Upper lobe of left lung (tissue), 6 donors: ENCODE data around the gene PPA1. TPM values are rescaled to one million over a fixed set of nuclear protein-coding genes. Genes with fewer than 3 reads are reported as not detected.
"Not testable (repeated sequence)": the region's sequence is repeated elsewhere in the genome, so short reads cannot be mapped to it uniquely, and the experiment has no call there.

Experiments
- ATAC-seq, 2 donors: fragments of 200-7000 bp; cut with Tn5 transposase; one replicate each; pipeline ENCODE4 v1.9.1; 2022; ENCODE audit warnings: mild to moderate bottlenecking in 2 of 2, moderate library complexity in 2 of 2; ENCODE audit not compliant: low FRiP score in 2 of 2
- DNase-seq, 2 donors: peaks; one replicate each; pipeline ENCODE4 v3.0.0-alpha.2; 2019 to 2020
- H3K27ac ChIP-seq, 4 donors: fragments of 200-600 bp; sonication (generic); one replicate each; pipeline ENCODE4 v1.5.1; 2016 to 2019
- H3K27me3 ChIP-seq, 4 donors: fragments of 200-600 bp; sonication (generic); one replicate each; pipeline ENCODE4 v1.5.1; 2017 to 2019
- H3K36me3 ChIP-seq, 4 donors: fragments of 200-600 bp; sonication (generic); one replicate each; pipeline ENCODE4 v1.5.1; 2016 to 2019
- H3K4me1 ChIP-seq, 4 donors: fragments of 200-600 bp; sonication (generic); one replicate each; pipeline ENCODE4 v1.5.1; 2018 to 2019
- H3K4me3 ChIP-seq, 4 donors: fragments of 200-600 bp; sonication (generic); one replicate each; pipeline ENCODE4 v1.5.1; 2017 to 2019; ENCODE audit warnings: mild to moderate bottlenecking in 2 of 4, moderate library complexity in 1 of 4
- H3K9me3 ChIP-seq, 4 donors: fragments of 200-600 bp; sonication (generic); one replicate each; pipeline ENCODE4 v1.5.1; 2018 to 2019
- EP300 ChIP-seq, 4 donors: sonication (generic); formaldehyde crosslinking; IDR thresholded peaks; one replicate each; pipeline ENCODE4 v1.5.1; 2017; ENCODE audit warnings: antibody characterized with exemption in 4 of 4, control low read depth in 2 of 4
- POLR2A ChIP-seq, 4 donors: fragments of 450-650 bp; IDR thresholded peaks; one replicate each; pipeline ENCODE4 v1.5.1; 2016 to 2017; ENCODE audit warnings: antibody characterized with exemption in 4 of 4, mild to moderate bottlenecking in 2 of 4
- POLR2AphosphoS5 ChIP-seq, 2 donors: sonication (generic); formaldehyde crosslinking; IDR thresholded peaks; one replicate each; pipeline ENCODE4 v1.5.1; 2017; ENCODE audit warnings: antibody characterized with exemption in 2 of 2
- WGBS, 2 donors: methylation state at CpG; one replicate each; pipeline ENCODE4 v1.1.5; 2017 to 2018; 5-methylcytosine and 5-hydroxymethylcytosine counted together
- total RNA-seq, 6 donors: library from RNA; depleted of rRNA in 4 of 6; stranded (reverse); fragments of >200 nt in 4 of 6; gene quantifications; one replicate each; pipeline versions ENCODE4 v1.1.0 to v1.2.1, GENCODE V29; 2016 to 2021
- TF ChIP-seq, protein P1 (sequence below), 6 experiments: fragments of 450-650 bp in 4 of 6; fragments of 200-600 bp in 2 of 6; sonication (generic) in 2 of 6; IDR thresholded peaks; one replicate each; pipeline ENCODE4 v1.5.1; 2016 to 2019; ENCODE audit warnings: antibody characterized with exemption in 6 of 6
- donor health status: DM: no; HTN: no; CAD: no; lungs with moderate emphysema.
- donor health status: DM: no; HTN: yes; CAD: no; lungs with severe emphysema.

PPA1 gene
- total RNA-seq, 6 donors from 2014 or later = 46.1 to 205 (median 154) TPM

DNA sequence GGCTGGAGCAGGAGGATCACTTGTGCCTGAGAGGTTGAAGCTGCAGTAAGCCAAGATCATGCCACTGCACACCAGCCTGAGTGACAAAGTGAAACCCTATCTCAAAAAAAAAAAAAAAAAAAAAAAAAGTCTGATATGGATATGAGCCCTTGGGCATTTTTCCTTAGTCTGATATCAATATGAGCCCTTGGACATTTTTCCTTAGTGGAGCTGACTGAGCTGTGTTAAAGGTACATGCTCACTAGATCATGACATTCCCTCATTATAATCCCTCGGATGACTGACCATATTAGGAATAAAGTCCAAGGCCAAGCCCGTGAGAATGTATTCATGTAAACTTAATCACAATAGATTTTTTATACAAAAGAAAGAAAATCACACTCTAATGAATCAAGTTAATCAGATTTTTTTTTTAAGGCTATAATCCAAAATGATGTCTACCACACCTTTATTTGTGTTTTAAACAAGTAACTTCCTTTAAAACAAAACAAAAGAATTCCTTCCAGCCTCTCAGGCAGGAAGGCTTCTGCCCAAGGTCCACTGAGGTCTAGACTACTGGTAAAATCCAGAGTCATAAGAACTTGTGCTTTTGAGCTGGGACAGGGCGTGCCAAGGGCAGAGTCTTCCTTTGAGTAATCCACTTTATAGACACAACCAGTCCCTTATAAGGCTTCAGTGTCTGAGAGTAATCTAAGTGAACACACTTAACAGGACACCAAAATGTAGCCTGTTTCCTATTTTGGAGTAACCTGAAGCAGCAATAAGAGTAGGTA is 5.5 kb downstream of the PPA1 start:
- DNase-seq = peak in 1 of 2 donors; percentile 58
- peaks cover 14 to 55% (median 36%) of the 10 kb centered on the region in 4 donors for H3K4me1 ChIP-seq
- WGBS, 2 donors = 67 to 70% methylated on average over 3 of the region's 3 CpGs
- H3K27ac ChIP-seq = peak overlapping the region; percentile 13 to 73 (median 51)
- peaks cover 0 to 26% (median 5%) of the 10 kb centered on the region in 4 donors for H3K36me3 ChIP-seq
- H3K4me3 ChIP-seq = no peak overlapping the region
- H3K27me3 ChIP-seq = no peaks in the 10 kb centered on the region
- no peak for TF ChIP-seq POLR2AphosphoS5 (IDR thresholded peaks at IDR 0.05)
- peak in 1 of 2 donors; percentile 28 for ATAC-seq
- no peaks in the 10 kb centered on the region for H3K9me3 ChIP-seq

DNA sequence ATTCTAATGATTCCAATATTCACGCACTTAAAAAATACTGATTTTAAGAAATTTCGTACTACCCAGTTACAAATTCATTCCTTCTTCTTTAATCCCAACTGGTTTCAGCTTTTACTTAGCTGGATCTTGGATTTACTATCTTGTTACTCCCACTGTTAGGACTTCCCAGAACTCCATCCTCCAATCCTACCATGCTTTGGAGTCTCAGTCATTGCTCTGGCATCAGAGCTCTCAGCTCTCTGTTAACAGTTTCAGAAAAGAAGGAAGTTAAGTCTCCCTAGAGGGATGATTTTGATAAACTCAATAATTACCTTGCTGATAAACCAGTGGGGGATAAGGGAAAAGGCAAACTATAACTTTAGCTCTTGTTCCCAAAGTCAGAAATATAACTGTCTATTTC is 9.5 kb downstream of the PPA1 start:
- no peaks in the 10 kb centered on the region for H3K9me3 ChIP-seq
- TF ChIP-seq POLR2AphosphoS5 (IDR thresholded peaks at IDR 0.05) = no peak
- no peak for TF ChIP-seq POLR2A (IDR thresholded peaks at IDR 0.05)
- TF ChIP-seq, protein P1, sequence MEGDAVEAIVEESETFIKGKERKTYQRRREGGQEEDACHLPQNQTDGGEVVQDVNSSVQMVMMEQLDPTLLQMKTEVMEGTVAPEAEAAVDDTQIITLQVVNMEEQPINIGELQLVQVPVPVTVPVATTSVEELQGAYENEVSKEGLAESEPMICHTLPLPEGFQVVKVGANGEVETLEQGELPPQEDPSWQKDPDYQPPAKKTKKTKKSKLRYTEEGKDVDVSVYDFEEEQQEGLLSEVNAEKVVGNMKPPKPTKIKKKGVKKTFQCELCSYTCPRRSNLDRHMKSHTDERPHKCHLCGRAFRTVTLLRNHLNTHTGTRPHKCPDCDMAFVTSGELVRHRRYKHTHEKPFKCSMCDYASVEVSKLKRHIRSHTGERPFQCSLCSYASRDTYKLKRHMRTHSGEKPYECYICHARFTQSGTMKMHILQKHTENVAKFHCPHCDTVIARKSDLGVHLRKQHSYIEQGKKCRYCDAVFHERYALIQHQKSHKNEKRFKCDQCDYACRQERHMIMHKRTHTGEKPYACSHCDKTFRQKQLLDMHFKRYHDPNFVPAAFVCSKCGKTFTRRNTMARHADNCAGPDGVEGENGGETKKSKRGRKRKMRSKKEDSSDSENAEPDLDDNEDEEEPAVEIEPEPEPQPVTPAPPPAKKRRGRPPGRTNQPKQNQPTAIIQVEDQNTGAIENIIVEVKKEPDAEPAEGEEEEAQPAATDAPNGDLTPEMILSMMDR (IDR thresholded peaks at IDR 0.05) = no peak
- TF ChIP-seq EP300 (IDR thresholded peaks at IDR 0.05) = no peak
- ATAC-seq = no peak
- H3K27ac ChIP-seq = peak overlapping the region in 1 of 4 donors; percentile 11
- peaks cover 18 to 33% (median 23%) of the 10 kb centered on the region in 4 donors for H3K4me1 ChIP-seq
- DNase-seq = no peak
- WGBS, 2 donors = 98 to 100% methylated on average over 2 of the region's 2 CpGs
- H3K27me3 ChIP-seq = no peaks in the 10 kb centered on the region
- H3K36me3 ChIP-seq = peaks cover 0 to 14% (median 0%) of the 10 kb centered on the region in 4 donors
- no peak overlapping the region for H3K4me3 ChIP-seq

DNA sequence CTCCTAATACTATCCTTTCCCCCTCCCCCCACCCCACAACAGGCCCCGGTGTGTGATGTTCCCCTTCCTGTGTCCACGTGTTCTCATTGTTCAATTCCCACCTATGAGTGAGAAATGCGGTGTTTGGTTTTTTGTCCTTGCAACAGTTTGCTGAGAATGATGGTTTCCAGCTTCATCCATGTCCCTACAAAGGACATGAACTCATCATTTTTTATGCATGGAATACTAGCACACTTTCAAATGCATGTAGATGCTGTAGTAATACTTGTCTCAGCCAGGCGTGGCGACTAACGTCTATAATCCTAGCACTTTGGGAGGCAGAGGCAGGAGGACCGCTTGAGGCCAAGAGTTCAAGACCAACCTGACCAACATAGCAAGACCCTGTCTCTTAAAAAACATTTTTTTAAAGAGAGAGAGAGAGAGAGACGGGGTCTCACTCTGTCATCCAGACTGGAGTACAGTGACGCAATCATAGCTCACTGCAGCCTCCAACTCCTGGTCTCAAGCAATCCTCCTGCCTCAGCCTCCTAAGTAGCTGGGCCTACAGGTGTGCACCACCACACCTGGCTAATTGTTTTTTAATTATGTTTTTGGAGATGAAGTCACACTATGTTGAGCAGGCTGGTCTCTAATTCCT is 10.3 kb downstream of the PPA1 start:
- Histone ChIP-seq H3K4me1 (peaks cover 14 to 25% (median 17%) of the 10 kb centered on the region in 4 donors), H3K36me3 (peaks cover 0 to 11% (median 4%) of the 10 kb centered on the region in 4 donors), H3K27ac (peak overlapping the region in 1 of 4 donors; percentile 27)
- WGBS, 2 donors = 76 to 79% methylated on average over 9 of the region's 9 CpGs
- H3K4me3 ChIP-seq, ATAC-seq, DNase-seq, H3K27me3 ChIP-seq, H3K9me3 ChIP-seq: not testable (repeated sequence)

DNA sequence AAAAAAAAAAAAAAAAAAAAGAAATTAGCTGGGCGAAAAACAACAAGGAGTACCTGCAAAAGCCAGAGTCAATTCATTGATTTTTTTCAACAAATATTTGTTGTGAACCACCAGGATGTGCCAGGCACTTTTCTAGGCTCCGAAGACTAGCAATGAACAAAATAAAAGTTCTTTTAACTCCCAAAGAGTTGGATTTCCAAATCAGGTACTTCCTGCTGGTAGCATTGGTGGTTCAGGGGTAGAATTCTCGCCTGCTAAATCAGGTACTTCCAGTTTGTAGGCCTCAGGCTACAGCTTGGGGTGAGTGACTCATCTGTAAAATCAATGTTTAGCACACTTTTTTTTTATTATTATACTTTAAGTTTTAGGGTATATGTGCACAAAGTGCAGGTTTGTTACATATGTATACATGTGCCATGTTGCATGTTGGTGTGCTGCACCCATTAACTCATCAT is 10.9 kb downstream of the PPA1 start:
- 83% methylated on average over 3 of the region's 3 CpGs for WGBS, 2 donors
- H3K4me3 ChIP-seq = no peak overlapping the region
- no peak for TF ChIP-seq EP300 (IDR thresholded peaks at IDR 0.05)
- TF ChIP-seq POLR2A (IDR thresholded peaks at IDR 0.05) = no peak
- TF ChIP-seq, protein P1 (IDR thresholded peaks at IDR 0.05) = no peak
- TF ChIP-seq POLR2AphosphoS5 (IDR thresholded peaks at IDR 0.05) = no peak
- H3K27ac ChIP-seq = peak overlapping the region in 2 of 4 donors; percentile 6 to 27
- ATAC-seq (no peak), DNase-seq (no peak)
- H3K4me1 ChIP-seq = peaks cover 10 to 21% (median 13%) of the 10 kb centered on the region in 4 donors
- H3K27me3 ChIP-seq = no peaks in the 10 kb centered on the region
- H3K9me3 ChIP-seq = no peaks in the 10 kb centered on the region
- H3K36me3 ChIP-seq = peaks cover 0 to 17% (median 6%) of the 10 kb centered on the region in 4 donors

DNA sequence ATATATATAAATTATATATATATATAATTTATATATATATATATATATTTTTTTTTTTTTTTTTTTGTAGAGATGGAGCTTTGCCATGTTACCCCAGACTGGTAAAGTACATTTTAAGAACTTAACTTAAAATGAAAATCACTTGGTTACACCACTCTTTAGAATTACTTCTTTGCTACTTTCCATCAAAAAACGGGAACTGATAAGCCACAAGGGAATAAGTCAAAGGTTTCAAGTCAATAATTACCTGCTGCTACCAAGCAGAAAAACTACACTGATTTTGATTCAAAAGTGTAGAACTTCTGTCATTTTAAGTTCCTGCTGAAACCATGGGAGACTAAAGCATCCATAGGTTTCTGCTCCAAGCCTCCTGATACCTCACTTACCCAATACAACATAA is 12.2 kb downstream of the PPA1 start:
- H3K27me3 ChIP-seq = no peaks in the 10 kb centered on the region
- H3K4me1 ChIP-seq = peaks cover 10 to 12% (median 10%) of the 10 kb centered on the region in 4 donors
- H3K27ac ChIP-seq = peak overlapping the region; percentile 4 to 75 (median 55)
- TF ChIP-seq, protein P1 (IDR thresholded peaks at IDR 0.05) = no peak
- TF ChIP-seq EP300 (IDR thresholded peaks at IDR 0.05) (no peak), POLR2A (IDR thresholded peaks at IDR 0.05) (no peak), POLR2AphosphoS5 (IDR thresholded peaks at IDR 0.05) (no peak)
- peaks cover 0 to 26% (median 10%) of the 10 kb centered on the region in 4 donors for H3K36me3 ChIP-seq
- DNase-seq (no peak), ATAC-seq (no peak)
- peak overlapping the region in 1 of 4 donors; percentile 9 for H3K4me3 ChIP-seq
- WGBS, 2 donors = 13 to 36% methylated on average over 1 of the region's 1 CpG
- H3K9me3 ChIP-seq = no peaks in the 10 kb centered on the region
